Endothelial cell of umbilical vein (primary cell): ENCODE data around the gene LRRC37B. TPM values are rescaled to one million over a fixed set of nuclear protein-coding genes. Genes with fewer than 3 reads are reported as not detected.

Experiments
- BruUV-seq: library from RNA; stranded (reverse); fragments of 400-500 nt; replicated peaks from 2 replicates; lab custom pipeline; 2021; lab: Mats Ljungman, UMichigan
- CTCF ChIA-PET: fragments of 300-600, 350-600 bp; sonication (Branson Sonifier 250); formaldehyde crosslinking; loops from one replicate; lab custom pipeline; 2021; ENCODE audit warnings: antibody characterized with exemption, inconsistent platforms; lab: Charles Lee
- POLR2A ChIA-PET: fragments of 300-600, 350-600 bp; sonication (Branson Sonifier 250); formaldehyde crosslinking; loops from one replicate; lab custom pipeline; 2021; ENCODE audit warnings: antibody characterized with exemption, inconsistent platforms; lab: Charles Lee
- DNase-seq: peaks from one replicate; pipeline ENCODE4 v3.0.0-alpha.2; 2011; ENCODE audit warnings: low read depth, low spot score
- FAIRE-seq: peaks from 2 replicates; lab custom pipeline; 2011; peaks lifted over from hg19 to GRCh38; lab: Jason Lieb, UNC
- H2AFZ ChIP-seq: 2 replicates; pipeline ENCODE4 v1.6.0; 2012; ENCODE audit warnings: low read depth, low read length, control low read depth, inconsistent platforms
- H3K27ac ChIP-seq: 2 replicates; pipeline ENCODE4 v1.5.1; 2011; ENCODE audit warnings: low read depth, mild to moderate bottlenecking, control low read depth, low read length, moderate library complexity; ENCODE audit not compliant: insufficient read depth
- H3K27me3 ChIP-seq, 2 experiments: 2 replicates each; pipeline versions ENCODE4 v1.6.0 to v1.6.1; 2011; ENCODE audit warnings: low read length in 2 of 2, mixed read lengths in 1 of 2; ENCODE audit not compliant: control insufficient read depth in 2 of 2, insufficient read depth in 2 of 2
- H3K36me3 ChIP-seq, 2 experiments: 2 replicates in 1 of 2; 3 replicates in 1 of 2; pipeline ENCODE4 v1.5.1; 2011; ENCODE audit warnings: low read length in 2 of 2, mild to moderate bottlenecking in 1 of 2, moderate library complexity in 1 of 2; ENCODE audit not compliant: control insufficient read depth in 2 of 2, insufficient read depth in 2 of 2; ENCODE audit errors: extremely low read depth in 1 of 2
- H3K4me1 ChIP-seq: 3 replicates; pipeline ENCODE4 v1.5.1; 2011; ENCODE audit warnings: mild to moderate bottlenecking, low read length; ENCODE audit not compliant: control insufficient read depth, insufficient read depth; ENCODE audit errors: extremely low read depth
- H3K4me2 ChIP-seq: 2 replicates; pipeline ENCODE4 v1.6.1; 2011; ENCODE audit warnings: low read length, control low read depth, mixed read lengths; ENCODE audit not compliant: insufficient read depth
- H3K4me3 ChIP-seq, 3 experiments: fragments of 200-600 bp in 1 of 3; sonication (generic), shearing (Covaris generic) in 1 of 3; replicated peaks in 1 of 3; 2 replicates each; pipeline ENCODE4 v1.5.1; 2011 to 2016; ENCODE audit warnings: control low read depth in 3 of 3, low read length in 3 of 3, mild to moderate bottlenecking in 2 of 3, inconsistent platforms in 1 of 3, low read depth in 1 of 3, moderate library complexity in 1 of 3; ENCODE audit not compliant: insufficient read depth in 1 of 3
- H3K79me2 ChIP-seq: 2 replicates; pipeline ENCODE4 v1.6.0; 2012; ENCODE audit warnings: low read length, inconsistent platforms; ENCODE audit not compliant: control insufficient read depth, insufficient read depth
- H3K9ac ChIP-seq: replicated peaks from 2 replicates; pipeline ENCODE3; 2011; ENCODE audit warnings: low read length, control low read depth; ENCODE audit not compliant: insufficient read depth; ENCODE audit errors: extremely low read depth
- H3K9me1 ChIP-seq: replicated peaks from 3 replicates; pipeline ENCODE4 v1.6.0; 2011; ENCODE audit warnings: mild to moderate bottlenecking, low read length; ENCODE audit not compliant: control insufficient read depth, insufficient read depth; ENCODE audit errors: extremely low read depth
- H3K9me3 ChIP-seq: replicated peaks from 2 replicates; pipeline ENCODE4 v1.5.1; 2012; ENCODE audit warnings: low read length, inconsistent platforms; ENCODE audit not compliant: control insufficient read depth, insufficient read depth
- H4K20me1 ChIP-seq: replicated peaks from 2 replicates; pipeline ENCODE3; 2011; ENCODE audit warnings: mild to moderate bottlenecking, low read length; ENCODE audit not compliant: control insufficient read depth, insufficient read depth; ENCODE audit errors: extremely low read depth
- EZH2 ChIP-seq: IDR thresholded peaks from 2 replicates; pipeline ENCODE4 v1.6.1; 2012; ENCODE audit warnings: borderline replicate concordance, low read depth, mild to moderate bottlenecking, moderate library complexity, low read length, inconsistent platforms; ENCODE audit not compliant: severe bottlenecking
- FOS ChIP-seq: IDR thresholded peaks from 2 replicates; pipeline ENCODE4 v1.6.1; 2011; ENCODE audit warnings: mild to moderate bottlenecking, low read length, moderate library complexity, borderline replicate concordance; ENCODE audit not compliant: insufficient read depth
- GATA2 ChIP-seq: IDR thresholded peaks from 2 replicates; pipeline ENCODE4 v1.7.0; 2011; ENCODE audit warnings: low read depth, mild to moderate bottlenecking, moderate library complexity, mixed read lengths, low read length; ENCODE audit not compliant: insufficient read length, insufficient read depth
- MYC ChIP-seq: IDR thresholded peaks from one replicate; pipeline ENCODE4 v1.6.1; 2011; ENCODE audit warnings: mild to moderate bottlenecking, low read depth, low read length
- POLR2A ChIP-seq: IDR thresholded peaks from 2 replicates; pipeline ENCODE4 v1.6.1; 2012; ENCODE audit warnings: low read depth, mild to moderate bottlenecking, control low read depth, low read length
- POLR2AphosphoS5 ChIP-seq: IDR thresholded peaks from 2 replicates; pipeline ENCODE4 v1.6.1; 2012; ENCODE audit warnings: low read depth, mild to moderate bottlenecking, control low read depth, low read length, moderate library complexity; ENCODE audit not compliant: insufficient read depth
- dilution Hi-C: fragments of 300-500 bp; cut with MboI; formaldehyde crosslinking; loops from one replicate; pipeline ENCODE4 v1.15.0; 2019; ENCODE audit warnings: low sequenced_read_pairs; ENCODE audit not compliant: extremely low pct_ligation_motif_present
- intact Hi-C: fragments of 100-400 bp; cut with micrococcal nuclease; formaldehyde crosslinking; loops from one replicate; pipeline ENCODE4 v1.10.0; 2022
- polyA plus RNA-seq, 4 experiments: library from polyadenylated mRNA; depleted of rRNA in 3 of 4; stranded (reverse) in 3 of 4; unstranded in 1 of 4; fragments of >200 nt; gene quantifications; 2 replicates each; pipeline versions ENCODE4 v1.2.1 to v1.2.3, GENCODE V29; 2011 to 2012; ENCODE audit warnings: missing spikeins in 1 of 4
- small RNA-seq: library from RNA; depleted of rRNA; stranded (forward); fragments of <200 nt; gene quantifications from one replicate; pipeline ENCODE3, GENCODE V24; 2012; ENCODE audit warnings: low replicate concordance, low read depth; ENCODE audit not compliant: insufficient read depth, insufficient read length
- total RNA-seq: library from RNA; stranded (reverse); gene quantifications from 2 replicates; pipeline ENCODE4 v1.2.3, GENCODE V29; 2021
- TF ChIP-seq, protein P1 (sequence below), 2 donors: IDR thresholded peaks; 1 replicate in 1 of 2; 2 replicates in 1 of 2; pipeline ENCODE4 v1.5.1; 2011; ENCODE audit warnings: low read length in 2 of 2, mild to moderate bottlenecking in 2 of 2, moderate library complexity in 2 of 2, control low read depth in 1 of 2, inconsistent platforms in 1 of 2, low read depth in 1 of 2; ENCODE audit not compliant: insufficient read depth in 1 of 2; ENCODE audit errors: extremely low read depth in 1 of 2
- TF ChIP-seq, protein P2 (sequence below): IDR thresholded peaks from 2 replicates; pipeline ENCODE4 v1.6.1; 2011; ENCODE audit not compliant: insufficient read depth, insufficient read length

Gene LRRC37B
- total and polyA plus RNA-seq, 2 donors (not counting 3 experiments of a cell fraction or from before 2014, with no cell fraction given): 12.9 to 22.5 TPM

DNA sequence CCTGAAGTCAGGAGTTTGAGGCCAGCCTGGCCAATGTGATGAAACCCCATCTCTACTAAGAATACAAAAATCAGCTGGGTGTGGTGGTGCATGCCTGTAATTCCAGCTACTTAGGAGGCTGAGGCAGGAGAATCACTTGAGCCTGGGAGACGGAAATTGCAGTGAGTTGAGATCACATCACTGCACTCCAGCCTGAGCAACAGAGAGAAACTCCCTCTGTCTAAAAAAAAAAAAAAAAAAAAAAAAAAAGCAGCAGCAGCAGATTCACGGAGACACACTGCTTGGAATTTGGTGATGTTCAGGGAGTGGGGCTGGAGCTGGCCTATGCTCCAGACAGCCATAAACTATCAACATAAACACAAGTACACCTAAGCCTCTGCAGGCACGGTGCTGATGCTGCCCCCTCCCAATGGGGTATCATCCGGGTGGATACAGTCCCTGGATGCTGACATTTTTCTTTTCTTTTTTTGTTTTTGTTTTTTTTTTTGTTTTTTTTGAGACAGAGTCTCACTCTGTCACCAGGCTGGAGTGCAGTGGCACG, 95.5 kb downstream of the LRRC37B start:
- Histone ChIP-seq H3K9ac (no peak overlapping the region), H3K27me3 (no peaks in the 10 kb centered on the region), H3K27ac (no peak overlapping the region), H3K4me2 (no peak overlapping the region), H3K9me1 (no peaks in the 10 kb centered on the region), H3K36me3 (no peaks in the 10 kb centered on the region), H2AFZ (no peak overlapping the region), H3K9me3 (no peaks in the 10 kb centered on the region), H3K4me1 (peaks cover 19% of the 10 kb centered on the region), H4K20me1 (no peaks in the 10 kb centered on the region), H3K79me2 (no peaks in the 10 kb centered on the region), H3K4me3 (no peak overlapping the region)
- ChIA-PET CTCF (interaction anchor here (1.5 to 2.4 kb wide), 2 partner anchors 8 to 36 kb away, joined by 3 to 12 read pairs; no protein-coding TSS in a partner anchor), POLR2A (no interaction called here)
- DNase-seq (no peak), FAIRE-seq (no peak)
- dilution Hi-C loops (no loop called here), intact Hi-C loops (no loop called here)
- TF ChIP-seq FOS: no peak
- TF ChIP-seq POLR2A: no peak
- no peak for TF ChIP-seq POLR2AphosphoS5
- TF ChIP-seq, protein P1, sequence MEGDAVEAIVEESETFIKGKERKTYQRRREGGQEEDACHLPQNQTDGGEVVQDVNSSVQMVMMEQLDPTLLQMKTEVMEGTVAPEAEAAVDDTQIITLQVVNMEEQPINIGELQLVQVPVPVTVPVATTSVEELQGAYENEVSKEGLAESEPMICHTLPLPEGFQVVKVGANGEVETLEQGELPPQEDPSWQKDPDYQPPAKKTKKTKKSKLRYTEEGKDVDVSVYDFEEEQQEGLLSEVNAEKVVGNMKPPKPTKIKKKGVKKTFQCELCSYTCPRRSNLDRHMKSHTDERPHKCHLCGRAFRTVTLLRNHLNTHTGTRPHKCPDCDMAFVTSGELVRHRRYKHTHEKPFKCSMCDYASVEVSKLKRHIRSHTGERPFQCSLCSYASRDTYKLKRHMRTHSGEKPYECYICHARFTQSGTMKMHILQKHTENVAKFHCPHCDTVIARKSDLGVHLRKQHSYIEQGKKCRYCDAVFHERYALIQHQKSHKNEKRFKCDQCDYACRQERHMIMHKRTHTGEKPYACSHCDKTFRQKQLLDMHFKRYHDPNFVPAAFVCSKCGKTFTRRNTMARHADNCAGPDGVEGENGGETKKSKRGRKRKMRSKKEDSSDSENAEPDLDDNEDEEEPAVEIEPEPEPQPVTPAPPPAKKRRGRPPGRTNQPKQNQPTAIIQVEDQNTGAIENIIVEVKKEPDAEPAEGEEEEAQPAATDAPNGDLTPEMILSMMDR (IDR thresholded peaks at IDR 0.05; ENCODE audit: extremely low read depth in 1 of 2, insufficient read depth in 1 of 2, low read depth in 1 of 2, low read length in 2 of 2): no peak
- no peak for TF ChIP-seq EZH2
- TF ChIP-seq MYC: no peak
- no peak for TF ChIP-seq GATA2
- TF ChIP-seq, protein P2, sequence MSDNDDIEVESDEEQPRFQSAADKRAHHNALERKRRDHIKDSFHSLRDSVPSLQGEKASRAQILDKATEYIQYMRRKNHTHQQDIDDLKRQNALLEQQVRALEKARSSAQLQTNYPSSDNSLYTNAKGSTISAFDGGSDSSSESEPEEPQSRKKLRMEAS: no peak
- no TSS peak for BruUV-seq

Small RNA genes lying within 50 kb of the gene (small RNA-seq; reads per million reads assigned to genes)
- gene AC090616.4 (not detected), gene RNA5SP437 (not detected)

Other genes starting within 250 kb of the LRRC37B start
- gene COPRS, start 148.1 kb upstream of the LRRC37B start, total RNA-seq: 48.0 and 48.8 TPM in 2 replicates
- gene COPRS, start 148.1 kb upstream of the LRRC37B start, polyA plus RNA-seq: 41.3 and 43.1 TPM in 2 replicates
- 68.9 and 77.7 TPM in 2 replicates for gene UTP6, start 105.7 kb upstream of the LRRC37B start, total RNA-seq
- gene UTP6, start 105.7 kb upstream of the LRRC37B start, polyA plus RNA-seq: 6.5 and 9.4 TPM in 2 replicates
- gene SUZ12, start 70.4 kb upstream of the LRRC37B start, total RNA-seq: 30.8 and 30.9 TPM in 2 replicates
- gene SUZ12, start 70.4 kb upstream of the LRRC37B start, polyA plus RNA-seq: 5.7 and 7.8 TPM in 2 replicates
- gene RHOT1, start 135.1 kb downstream of the LRRC37B start, total RNA-seq: 22.0 and 23.5 TPM in 2 replicates
- 22.1 and 28.8 TPM in 2 replicates for gene RHOT1, start 135.1 kb downstream of the LRRC37B start, polyA plus RNA-seq